Peyer's patch (tissue), 4 donors: ENCODE data around the gene TMEM139. TPM values are rescaled to one million over a fixed set of nuclear protein-coding genes. Genes with fewer than 3 reads are reported as not detected.
A peak's percentile ranks its signal among the peaks of the same experiment; 100 is the strongest.

Experiments used
- DNase-seq, 3 donors: peaks; one replicate each; pipeline ENCODE4 v3.0.0-alpha.2; 2017 to 2019
- H3K27ac ChIP-seq, 4 donors: fragments of 200-600 bp; sonication (generic); one replicate each; pipeline ENCODE4 v1.5.1; 2016 to 2019
- H3K27me3 ChIP-seq, 2 donors: fragments of 200-600 bp; sonication (generic); one replicate each; pipeline ENCODE4 v1.5.1; 2019
- H3K36me3 ChIP-seq, 3 donors: fragments of 200-600 bp; sonication (generic); one replicate each; pipeline ENCODE4 v1.5.1; 2016 to 2019
- H3K4me1 ChIP-seq, 4 donors: fragments of 200-600 bp; sonication (generic); one replicate each; pipeline ENCODE4 v1.5.1; 2016 to 2019
- H3K4me3 ChIP-seq, 4 donors: fragments of 200-600 bp; sonication (generic); 1 replicate in 3 of 4; 2 replicates in 1 of 4; pipeline ENCODE4 v1.5.1; 2016 to 2019; ENCODE audit warnings: mild to moderate bottlenecking in 1 of 4
- H3K9me3 ChIP-seq, 4 donors: fragments of 200-600 bp; sonication (generic); one replicate each; pipeline ENCODE4 v1.5.1; 2016 to 2019; ENCODE audit warnings: mild to moderate bottlenecking in 1 of 4
- CTCF ChIP-seq, 6 experiments: fragments of 450-650 bp in 4 of 6; fragments of 200-600 bp in 2 of 6; sonication (generic) in 1 of 6; IDR thresholded peaks; one replicate each; pipeline ENCODE4 v1.5.1; 2017 to 2019; ENCODE audit warnings: antibody characterized with exemption in 6 of 6, mild to moderate bottlenecking in 3 of 6, moderate library complexity in 1 of 6
- POLR2A ChIP-seq, 2 donors: fragments of 450-650 bp; IDR thresholded peaks; one replicate each; pipeline ENCODE4 v1.5.1; 2017; ENCODE audit warnings: antibody characterized with exemption in 2 of 2, mild to moderate bottlenecking in 2 of 2, moderate library complexity in 2 of 2
- total RNA-seq, 4 donors: library from RNA; depleted of rRNA; stranded (reverse); fragments of >200 nt; gene quantifications; one replicate each; pipeline ENCODE4 v1.1.0, GENCODE V29; 2016

TMEM139 gene
- total RNA-seq, 4 donors from 2014 or later: 54.5 to 162 (median 130) TPM

- H3K36me3 ChIP-seq: no peaks in the 10 kb centered on the region
- no peaks in the 10 kb centered on the region for H3K4me1 ChIP-seq
- no peaks in the 10 kb centered on the region for H3K27me3 ChIP-seq
- H3K27ac ChIP-seq: peak overlapping the region in 1 of 4 donors; percentile 6
- no peak overlapping the region for H3K4me3 ChIP-seq
- DNase-seq: no peak
- no peaks in the 10 kb centered on the region for H3K9me3 ChIP-seq
- TF ChIP-seq POLR2A (IDR thresholded peaks at IDR 0.05) (no peak), CTCF (IDR thresholded peaks at IDR 0.05) (no peak)
These were observed 38.9 kb downstream of the TMEM139 start for GRCh38 chr7:143323653-143324052.

DNA sequence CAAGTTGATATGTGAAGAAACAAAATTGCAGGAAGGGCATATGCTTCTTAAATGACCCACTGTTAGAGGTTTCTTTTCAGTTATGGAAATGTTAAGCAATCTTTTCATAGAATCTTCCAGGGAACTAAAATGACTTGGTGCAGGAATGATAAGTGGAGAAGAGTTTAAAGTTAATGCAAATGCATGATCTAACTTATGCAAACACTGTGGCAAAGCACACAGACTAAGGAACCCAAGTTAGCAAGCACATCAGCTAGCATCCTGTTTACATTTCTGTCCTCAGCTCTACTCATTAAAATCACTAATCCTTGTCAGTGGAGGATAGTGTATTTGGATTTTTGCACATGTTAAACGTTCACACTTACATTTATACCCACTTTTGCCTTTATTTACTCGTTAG lies 40.5 kb downstream of the TMEM139 start:
- Histone ChIP-seq H3K36me3 (no peaks in the 10 kb centered on the region), H3K4me1 (no peaks in the 10 kb centered on the region), H3K4me3 (no peak overlapping the region), H3K27me3 (no peaks in the 10 kb centered on the region), H3K9me3 (no peaks in the 10 kb centered on the region), H3K27ac (peak overlapping the region in 2 of 4 donors; percentile 49 to 57)
- TF ChIP-seq POLR2A (IDR thresholded peaks at IDR 0.05) (no peak), CTCF (IDR thresholded peaks at IDR 0.05) (no peak)
- no peak for DNase-seq

DNA sequence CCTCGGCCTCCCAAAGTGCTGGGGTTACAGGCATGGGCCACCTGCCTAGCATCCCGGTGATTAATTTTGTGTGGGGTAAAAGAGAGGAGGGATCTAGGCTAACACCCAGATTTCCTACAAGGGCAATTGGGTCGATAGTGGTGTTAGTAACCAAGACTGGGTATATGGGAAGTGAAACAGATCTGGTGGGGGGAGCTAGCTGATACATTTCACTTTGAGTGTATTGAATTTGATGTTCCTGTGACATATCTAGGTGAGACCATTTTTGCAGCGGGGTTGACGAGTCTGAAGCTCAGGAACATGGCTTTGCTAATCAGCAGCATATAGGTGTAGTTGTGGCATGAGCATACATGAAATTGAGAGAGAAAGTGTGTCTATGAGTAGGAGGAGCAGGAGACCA lies 43.1 kb downstream of the TMEM139 start:
- no peaks in the 10 kb centered on the region for H3K9me3 ChIP-seq
- no peak overlapping the region for H3K4me3 ChIP-seq
- H3K36me3 ChIP-seq: no peaks in the 10 kb centered on the region
- no peaks in the 10 kb centered on the region for H3K27me3 ChIP-seq
- H3K4me1 ChIP-seq: no peaks in the 10 kb centered on the region
- DNase-seq: no peak
- TF ChIP-seq POLR2A (IDR thresholded peaks at IDR 0.05): no peak
- peak overlapping the region in 2 of 4 donors; percentile 63 to 67 for H3K27ac ChIP-seq

DNA sequence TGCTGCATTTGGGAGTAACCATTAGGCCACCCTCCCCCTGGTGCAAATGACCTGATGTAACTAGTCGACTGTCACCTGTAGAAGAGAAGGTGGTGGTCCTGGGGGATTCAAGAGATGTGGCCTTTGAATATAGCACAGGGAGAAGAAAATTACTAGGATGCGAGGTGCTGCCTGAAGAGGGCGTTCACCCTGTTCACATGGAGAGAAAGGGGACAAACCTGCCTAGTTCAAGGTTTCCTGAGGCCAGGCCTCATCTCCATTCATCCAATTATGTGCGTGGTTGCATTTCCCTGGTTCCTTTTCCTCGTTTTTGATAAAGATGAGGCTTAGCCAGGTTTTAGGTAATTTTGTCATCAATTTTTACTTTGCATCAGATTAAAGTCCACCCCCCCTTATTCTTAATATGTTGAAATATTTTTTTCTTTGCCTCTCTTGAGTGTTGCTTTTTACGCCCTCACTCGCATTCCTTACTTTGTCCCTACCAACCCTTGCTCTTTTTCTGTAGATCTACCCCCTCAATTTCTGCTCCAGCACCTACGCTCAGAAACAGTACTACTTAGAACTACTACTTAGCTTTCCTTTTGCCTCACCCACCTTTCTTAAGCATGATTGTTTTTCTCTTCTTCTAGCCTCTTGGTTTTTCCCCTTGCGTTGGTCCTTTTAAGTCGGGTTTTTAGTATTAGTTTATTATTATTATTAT lies 44.9 kb downstream of the TMEM139 start:
- no peak overlapping the region for H3K4me3 ChIP-seq

DNA sequence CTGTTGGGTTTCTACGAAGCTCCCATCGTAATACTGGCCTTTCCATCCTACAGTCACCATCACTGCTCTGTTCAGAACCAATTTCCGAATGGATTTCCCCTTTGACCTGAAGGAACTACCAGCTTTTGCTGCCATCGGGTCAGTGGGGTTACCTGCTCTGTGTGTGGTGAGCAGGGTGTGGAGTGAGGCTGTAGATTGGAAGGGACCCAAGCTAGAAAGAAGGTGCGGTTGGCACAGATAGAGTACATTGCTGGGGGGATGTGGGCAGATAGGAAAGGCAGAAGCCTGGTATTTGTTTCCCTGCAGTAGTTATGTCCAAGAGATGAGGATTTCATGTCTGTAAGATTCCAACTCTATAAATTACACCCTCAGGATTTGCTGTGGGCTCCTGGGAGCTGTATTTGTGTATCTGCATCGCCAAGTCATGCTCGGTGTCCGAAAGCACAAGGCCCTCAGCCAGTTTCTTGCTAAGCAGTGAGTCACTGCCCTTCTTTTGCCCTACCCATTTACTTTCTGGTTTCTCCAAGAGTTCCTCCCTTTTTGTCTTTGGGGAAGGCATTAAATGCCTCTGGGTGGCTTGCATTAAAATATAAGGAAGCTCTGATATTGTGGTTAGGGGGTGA lies 46.5 kb downstream of the TMEM139 start:
- no peak overlapping the region for H3K27ac ChIP-seq
- no peaks in the 10 kb centered on the region for H3K9me3 ChIP-seq
- no peak overlapping the region for H3K4me3 ChIP-seq
- H3K27me3 ChIP-seq: no peaks in the 10 kb centered on the region
- TF ChIP-seq CTCF (IDR thresholded peaks at IDR 0.05): no peak
- no peak for TF ChIP-seq POLR2A (IDR thresholded peaks at IDR 0.05)
- H3K36me3 ChIP-seq: no peaks in the 10 kb centered on the region
- no peak for DNase-seq
- H3K4me1 ChIP-seq: no peaks in the 10 kb centered on the region

More for the DNA sequence above, 44.9 kb downstream of the TMEM139 start:
- Histone ChIP-seq H3K4me1 (no peaks in the 10 kb centered on the region), H3K27ac (no peak overlapping the region), H3K36me3 (no peaks in the 10 kb centered on the region), H3K27me3 (no peaks in the 10 kb centered on the region), H3K9me3 (no peaks in the 10 kb centered on the region)
- TF ChIP-seq POLR2A (IDR thresholded peaks at IDR 0.05) (no peak), CTCF (IDR thresholded peaks at IDR 0.05) (no peak)
- no peak for DNase-seq

DNA sequence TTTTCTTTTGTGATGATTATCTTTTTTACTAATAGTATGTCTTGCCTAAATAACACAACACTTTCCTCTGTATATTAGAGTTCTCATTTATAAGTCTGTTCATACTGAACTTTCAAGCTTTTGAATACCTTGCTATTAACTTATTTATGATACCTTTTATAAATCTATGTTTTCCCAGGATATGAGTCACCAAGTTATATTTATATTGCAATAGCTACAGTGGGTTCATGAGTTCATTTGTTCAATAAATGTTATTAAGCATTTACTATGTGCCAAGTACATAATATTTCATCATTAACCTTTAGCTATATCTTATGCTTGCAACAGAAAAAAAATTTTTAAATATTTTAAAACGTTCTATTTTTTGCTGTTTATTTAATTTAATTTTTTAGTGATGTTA lies 49.5 kb downstream of the TMEM139 start:
- Histone ChIP-seq H3K9me3 (no peaks in the 10 kb centered on the region), H3K4me3 (no peak overlapping the region), H3K27ac (no peak overlapping the region), H3K36me3 (no peaks in the 10 kb centered on the region), H3K4me1 (no peaks in the 10 kb centered on the region), H3K27me3 (no peaks in the 10 kb centered on the region)
- DNase-seq: no peak
- no peak for TF ChIP-seq POLR2A (IDR thresholded peaks at IDR 0.05)
- TF ChIP-seq CTCF (IDR thresholded peaks at IDR 0.05): no peak
